Measurements from ENCODE around the gene HOXA3.

DNA sequence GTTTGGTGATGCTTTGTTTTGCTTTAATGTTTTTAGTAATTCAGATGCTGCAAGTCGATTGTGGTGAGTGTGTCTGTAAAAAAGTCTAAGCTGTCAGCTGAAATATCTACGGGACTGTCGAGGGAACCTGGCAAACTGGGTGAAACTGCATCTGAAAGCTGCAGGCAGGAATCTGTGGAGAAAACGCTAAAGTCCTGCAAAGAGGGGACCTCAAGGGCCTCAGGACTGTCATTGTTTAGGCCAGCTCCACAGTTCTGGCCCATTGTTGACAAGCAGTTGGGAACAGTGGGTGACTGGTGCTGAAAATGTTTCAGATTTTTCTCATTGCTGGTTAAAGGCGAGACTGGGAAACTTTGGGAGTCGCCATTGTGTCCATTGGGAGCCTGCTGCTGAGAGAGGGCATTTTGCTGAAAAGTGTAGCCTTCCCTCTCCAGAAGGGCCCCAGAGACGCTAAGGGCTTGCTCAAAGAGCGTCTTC lies 51.7 kb downstream of the HOXA3 start:
- TF ChIP-seq, protein P1, sequence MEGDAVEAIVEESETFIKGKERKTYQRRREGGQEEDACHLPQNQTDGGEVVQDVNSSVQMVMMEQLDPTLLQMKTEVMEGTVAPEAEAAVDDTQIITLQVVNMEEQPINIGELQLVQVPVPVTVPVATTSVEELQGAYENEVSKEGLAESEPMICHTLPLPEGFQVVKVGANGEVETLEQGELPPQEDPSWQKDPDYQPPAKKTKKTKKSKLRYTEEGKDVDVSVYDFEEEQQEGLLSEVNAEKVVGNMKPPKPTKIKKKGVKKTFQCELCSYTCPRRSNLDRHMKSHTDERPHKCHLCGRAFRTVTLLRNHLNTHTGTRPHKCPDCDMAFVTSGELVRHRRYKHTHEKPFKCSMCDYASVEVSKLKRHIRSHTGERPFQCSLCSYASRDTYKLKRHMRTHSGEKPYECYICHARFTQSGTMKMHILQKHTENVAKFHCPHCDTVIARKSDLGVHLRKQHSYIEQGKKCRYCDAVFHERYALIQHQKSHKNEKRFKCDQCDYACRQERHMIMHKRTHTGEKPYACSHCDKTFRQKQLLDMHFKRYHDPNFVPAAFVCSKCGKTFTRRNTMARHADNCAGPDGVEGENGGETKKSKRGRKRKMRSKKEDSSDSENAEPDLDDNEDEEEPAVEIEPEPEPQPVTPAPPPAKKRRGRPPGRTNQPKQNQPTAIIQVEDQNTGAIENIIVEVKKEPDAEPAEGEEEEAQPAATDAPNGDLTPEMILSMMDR (IDR thresholded peaks at IDR 0.05 in 2 of 3, conservative IDR thresholded peaks at IDR 0.05 in 1 of 3; ENCODE audit: borderline replicate concordance in 1 of 3, insufficient read depth in 1 of 3, low read depth in 2 of 3, low read length in 2 of 3), result no peak
- TF ChIP-seq RAD21 (IDR thresholded peaks at IDR 0.05; ENCODE audit: low read depth), result no peak
- no peak for TF ChIP-seq POLR2A (IDR thresholded peaks at IDR 0.05; ENCODE audit: borderline replicate concordance, extremely low read depth, insufficient read depth, insufficient read length)
- no peak for TF ChIP-seq POLR2AphosphoS5 (IDR thresholded peaks at IDR 0.05; ENCODE audit: low read depth, low read length)
- TF ChIP-seq CEBPB (IDR thresholded peaks at IDR 0.05; ENCODE audit: low read depth), result no peak
- no peak for TF ChIP-seq SP1 (IDR thresholded peaks at IDR 0.05; ENCODE audit: low read depth)
- TF ChIP-seq EZH2phosphoT487 (IDR thresholded peaks at IDR 0.05; ENCODE audit: borderline replicate concordance), result no peak
- TF ChIP-seq EZH2 (IDR thresholded peaks at IDR 0.05), result no peak
- TF ChIP-seq SRF (IDR thresholded peaks at IDR 0.05; ENCODE audit: low read depth), result no peak
- no peak for TF ChIP-seq ZFX (IDR thresholded peaks at IDR 0.05)
- no peak for TF ChIP-seq SIN3A (IDR thresholded peaks at IDR 0.05; ENCODE audit: low read depth)
- no peak for TF ChIP-seq JUND (IDR thresholded peaks at IDR 0.05)
- TF ChIP-seq YY1 (IDR thresholded peaks at IDR 0.05; ENCODE audit: extremely low read depth, insufficient replicate concordance, low read depth, low read length), result no peak
- no peak for TF ChIP-seq CBX3 (IDR thresholded peaks at IDR 0.05; ENCODE audit: low read depth)

Data from HCT116 (cell line).